Measurements from ENCODE around the gene SUMF1. TPM values are rescaled to one million over a fixed set of nuclear protein-coding genes. Genes with fewer than 3 reads are reported as not detected.

The SUMF1 gene
- total and polyA plus RNA-seq, 2 of the 13 experiments (the other 11 are each of a cell fraction or from before 2014, with no cell fraction given): 18.5 to 28.9 TPM

- TF ChIP-seq ZNF687 (CRISPR knock-in tag; IDR thresholded peaks at IDR 0.05) (peak; percentile 94), MIER2 (CRISPR knock-in tag; IDR thresholded peaks at IDR 0.05) (no peak), YEATS2 (CRISPR knock-in tag; IDR thresholded peaks at IDR 0.05; ENCODE audit: borderline replicate concordance) (peak; percentile 88; the same call in 1 of the 2 replicates), ZNF318 (CRISPR knock-in tag; IDR thresholded peaks at IDR 0.05) (0 out of 2 replicates have a peak, but pooled peaks have one; percentile 77), ZSCAN22 (CRISPR knock-in tag; IDR thresholded peaks at IDR 0.05) (peak; percentile 61; the same call in 1 of the 2 replicates), GATA4 (IDR thresholded peaks at IDR 0.05; ENCODE audit: borderline replicate concordance, low read depth) (0 out of 2 replicates have a peak, but pooled peaks have one; percentile 45), ATF2 (CRISPR knock-in tag; IDR thresholded peaks at IDR 0.05) (peak; percentile 71), ZSCAN30 (CRISPR knock-in tag; IDR thresholded peaks at IDR 0.05) (0 out of 2 replicates have a peak, but pooled peaks have one; percentile 30), ESRRA (CRISPR knock-in tag; IDR thresholded peaks at IDR 0.05; ENCODE audit: low read depth) (no peak), ZNF530 (CRISPR knock-in tag; IDR thresholded peaks at IDR 0.05; ENCODE audit: low read depth) (no peak), SMC3 (IDR thresholded peaks at IDR 0.05; ENCODE audit: low read length) (no peak), ATF3 (CRISPR knock-in tag; IDR thresholded peaks at IDR 0.05) (0 out of 2 replicates have a peak, but pooled peaks have one; percentile 25), NFIB (CRISPR knock-in tag; IDR thresholded peaks at IDR 0.05; ENCODE audit: borderline replicate concordance) (no peak), ZNF773 (CRISPR knock-in tag; IDR thresholded peaks at IDR 0.05; ENCODE audit: borderline replicate concordance) (peak; percentile 74; the same call in 1 of the 2 replicates)
Observed at GRCh38 chr3:4466741-4467521, at the start of gene SUMF1 (continued).
